ENCODE data around the gene C2CD4A.

C2CD4A gene

DNA sequence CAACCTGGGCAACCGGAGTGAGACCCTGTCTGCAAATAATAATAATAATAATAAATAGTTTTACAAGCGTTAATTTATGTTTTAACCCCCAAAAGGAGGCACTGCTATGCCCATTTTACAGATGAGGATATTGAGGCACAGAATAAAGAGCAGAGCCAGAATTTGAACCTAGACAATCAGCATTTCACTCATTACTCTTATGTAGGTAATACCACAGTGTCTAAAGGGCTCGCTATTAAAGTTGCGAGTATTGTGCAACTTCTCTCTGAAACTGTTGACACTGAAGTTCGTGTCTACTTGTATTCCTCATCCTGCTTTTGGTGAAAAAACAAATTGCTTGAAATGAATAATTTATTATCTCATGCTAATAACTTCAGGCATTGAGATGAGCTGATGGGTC lies 2.8 kb downstream of the C2CD4A start:
- TF ChIP-seq ZNF274 (IDR thresholded peaks at IDR 0.05; ENCODE audit: low read depth, low read length), result no peak

GRCh38 chr15:62071711-62072308 lies 5.0 kb downstream of the C2CD4A start:
- H3K4me3 ChIP-seq (ENCODE audit: low read length), result no peak overlapping the region
- TF ChIP-seq ZNF274 (IDR thresholded peaks at IDR 0.05; ENCODE audit: low read depth, low read length), result no peak

More for the DNA sequence above, 2.8 kb downstream of the C2CD4A start:
- H3K4me3 ChIP-seq (ENCODE audit: low read length), result no peak overlapping the region

- TF ChIP-seq ZNF274 (IDR thresholded peaks at IDR 0.05; ENCODE audit: low read depth, low read length), result no peak
- no peak overlapping the region for H3K4me3 ChIP-seq (ENCODE audit: low read length)
Observed at GRCh38 chr15:62075595-62076277, 9.0 kb downstream of the C2CD4A start.

DNA sequence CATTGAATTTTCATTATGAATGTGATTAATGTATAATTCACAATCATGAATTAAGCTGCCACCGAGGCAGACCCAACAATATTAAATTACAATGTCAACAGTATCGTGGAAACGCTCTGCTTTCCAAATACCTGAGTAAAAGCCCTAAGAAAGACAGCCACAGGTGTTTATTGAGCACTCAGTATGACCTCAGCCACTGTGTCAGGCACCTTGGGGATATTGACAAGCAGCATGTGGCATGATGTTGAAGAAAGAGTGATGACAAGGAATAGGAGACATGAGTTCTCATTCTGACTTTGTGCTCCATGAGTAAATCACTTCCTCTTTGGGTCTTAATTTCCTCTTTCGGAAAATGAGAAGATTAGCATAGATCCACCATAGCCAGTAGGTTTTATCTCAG lies 12.8 kb downstream of the C2CD4A start:
- no peak for TF ChIP-seq ZNF274 (IDR thresholded peaks at IDR 0.05; ENCODE audit: low read depth, low read length)
- no peak overlapping the region for H3K4me3 ChIP-seq (ENCODE audit: low read length)

DNA sequence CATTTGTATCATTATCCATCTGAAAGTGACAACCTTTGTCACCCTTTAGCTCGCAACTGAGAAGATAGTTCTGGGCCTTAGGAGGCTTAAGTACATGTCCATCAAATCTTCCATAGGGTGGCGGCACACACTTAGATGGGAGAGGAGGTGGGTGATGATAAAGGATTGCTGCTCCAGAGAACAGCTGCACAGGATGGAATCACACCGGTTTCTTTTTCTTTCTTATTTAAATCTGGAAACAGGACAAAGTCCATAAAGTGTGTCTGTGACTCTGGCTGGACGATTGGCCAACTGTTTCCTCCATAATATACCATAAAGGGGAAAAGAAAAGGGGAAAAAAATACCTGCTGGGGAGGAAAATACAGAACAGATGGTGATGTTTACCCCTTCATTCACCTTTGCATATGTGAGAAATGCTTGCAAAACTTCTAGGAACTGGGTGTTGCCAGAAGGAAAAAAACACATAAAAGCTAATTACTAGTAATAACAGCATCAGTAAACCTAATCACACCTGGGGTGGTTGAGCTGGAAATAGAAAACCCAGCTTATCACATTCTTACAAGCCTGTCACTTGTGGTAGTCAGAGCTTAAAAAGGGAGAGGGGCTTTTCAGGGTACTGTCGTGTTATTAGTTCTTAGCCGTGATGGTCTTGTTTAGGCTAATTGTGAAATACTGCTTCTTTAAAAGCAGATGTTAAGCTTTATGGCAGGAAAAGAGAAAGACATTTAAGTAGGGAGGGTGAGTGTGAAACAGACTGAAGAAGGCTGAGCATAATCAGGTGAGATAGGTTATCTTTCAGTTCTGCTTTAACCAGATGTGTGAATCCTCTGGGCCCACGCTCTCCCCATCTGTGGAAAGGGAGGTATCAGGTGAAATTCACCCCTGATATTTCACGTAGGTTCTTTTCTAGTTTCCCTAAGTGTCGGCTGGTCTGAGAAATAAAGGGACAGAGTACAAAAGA lies 16.7 kb downstream of the C2CD4A start:
- no peak overlapping the region for H3K4me3 ChIP-seq (ENCODE audit: low read length)
- TF ChIP-seq ZNF274 (IDR thresholded peaks at IDR 0.05; ENCODE audit: low read depth, low read length), result no peak

- no peak for TF ChIP-seq ZNF274 (IDR thresholded peaks at IDR 0.05; ENCODE audit: low read depth, low read length)
- H3K4me3 ChIP-seq (ENCODE audit: low read length), result no peak overlapping the region
Observed at GRCh38 chr15:62085740-62086139, 19.0 kb downstream of the C2CD4A start.

- no peak overlapping the region for H3K4me3 ChIP-seq (ENCODE audit: low read length)
- no peak for TF ChIP-seq ZNF274 (IDR thresholded peaks at IDR 0.05; ENCODE audit: low read depth, low read length)
Observed at GRCh38 chr15:62087671-62088352, 21.0 kb downstream of the C2CD4A start.

DNA sequence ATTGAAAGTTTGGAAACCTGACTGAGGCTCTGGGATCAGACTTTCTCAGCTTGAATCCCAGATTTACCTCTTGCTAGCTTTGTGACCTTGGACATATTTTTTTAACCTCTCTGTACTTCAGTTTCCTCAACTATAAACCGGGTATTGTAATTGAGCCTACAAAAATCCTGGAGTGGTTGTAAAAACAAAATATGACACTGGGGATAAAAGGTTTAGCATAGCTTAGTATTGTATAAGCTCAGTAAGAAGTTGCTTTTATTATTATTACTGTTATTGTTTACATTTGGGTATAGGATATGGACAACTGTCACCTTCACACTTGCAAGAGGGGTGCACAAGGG lies 21.5 kb downstream of the C2CD4A start:
- no peak overlapping the region for H3K4me3 ChIP-seq (ENCODE audit: low read length)

GRCh38 chr15:62089616-62090015 lies 22.8 kb downstream of the C2CD4A start:
- no peak overlapping the region for H3K4me3 ChIP-seq (ENCODE audit: low read length)
- TF ChIP-seq ZNF274 (IDR thresholded peaks at IDR 0.05; ENCODE audit: low read depth, low read length), result no peak

More for the DNA sequence above, 21.5 kb downstream of the C2CD4A start:
- no peak for TF ChIP-seq ZNF274 (IDR thresholded peaks at IDR 0.05; ENCODE audit: low read depth, low read length)

- TF ChIP-seq ZNF274 (IDR thresholded peaks at IDR 0.05; ENCODE audit: low read depth, low read length), result no peak
- no peak overlapping the region for H3K4me3 ChIP-seq (ENCODE audit: low read length)
Observed at GRCh38 chr15:62090988-62091387, 24.2 kb downstream of the C2CD4A start.

- H3K4me3 ChIP-seq (ENCODE audit: low read length), result no peak overlapping the region
- no peak for TF ChIP-seq ZNF274 (IDR thresholded peaks at IDR 0.05; ENCODE audit: low read depth, low read length)
Observed at GRCh38 chr15:62093809-62094208, 27.0 kb downstream of the C2CD4A start.

DNA sequence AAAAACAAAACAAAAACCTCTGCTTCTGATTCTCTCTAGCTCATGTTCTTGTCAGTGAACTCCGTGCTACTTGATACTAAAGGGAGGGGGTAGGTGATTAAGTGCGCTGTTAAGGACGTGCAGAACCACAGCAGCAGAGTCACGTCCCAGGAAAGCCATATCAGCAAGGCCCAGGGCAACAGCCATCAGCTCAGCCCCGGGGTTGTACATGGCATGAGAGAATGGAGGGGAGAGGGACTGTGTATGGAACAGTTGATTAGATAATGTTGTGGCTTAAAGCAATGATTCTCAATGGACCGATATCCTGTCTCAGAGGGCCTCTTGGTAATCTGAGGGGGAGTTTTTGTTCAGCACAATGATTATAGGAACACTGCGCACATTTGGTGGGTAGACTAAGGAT lies 27.6 kb downstream of the C2CD4A start:
- no peak for TF ChIP-seq ZNF274 (IDR thresholded peaks at IDR 0.05; ENCODE audit: low read depth, low read length)
- no peak overlapping the region for H3K4me3 ChIP-seq (ENCODE audit: low read length)

DNA sequence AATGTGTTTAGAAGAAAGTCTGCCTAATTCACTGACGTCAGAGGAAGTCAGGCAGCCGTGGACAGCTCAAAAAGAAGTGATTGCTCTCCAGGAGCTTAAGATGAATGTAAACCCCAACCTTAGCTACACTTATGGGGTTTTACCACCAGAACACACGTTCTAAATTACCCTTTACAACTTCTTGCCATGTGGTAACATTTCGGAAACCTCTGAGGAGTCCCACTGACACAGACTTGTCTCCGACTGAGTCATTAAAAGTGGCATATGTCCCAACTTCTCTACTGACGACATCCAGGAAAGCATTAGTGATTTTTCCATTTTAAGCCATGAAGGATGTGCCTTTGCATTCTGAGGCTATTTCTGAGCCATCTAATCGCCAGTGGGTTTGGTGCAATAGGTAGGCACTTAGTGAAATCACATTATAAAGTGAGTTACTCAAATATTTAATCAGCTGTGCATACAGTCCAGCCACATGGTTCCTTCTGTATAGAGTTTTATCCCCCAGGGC lies 32.4 kb downstream of the C2CD4A start:
- TF ChIP-seq ZNF274 (IDR thresholded peaks at IDR 0.05; ENCODE audit: low read depth, low read length), result no peak
- H3K4me3 ChIP-seq (ENCODE audit: low read length), result no peak overlapping the region

GRCh38 chr15:62103431-62103830 lies 36.7 kb downstream of the C2CD4A start:
- H3K4me3 ChIP-seq (ENCODE audit: low read length), result no peak overlapping the region
- TF ChIP-seq ZNF274 (IDR thresholded peaks at IDR 0.05; ENCODE audit: low read depth, low read length), result no peak

Measured in GM08714 (cell line).